ENCODE data around the gene ABCA6.

The ABCA6 gene

DNA sequence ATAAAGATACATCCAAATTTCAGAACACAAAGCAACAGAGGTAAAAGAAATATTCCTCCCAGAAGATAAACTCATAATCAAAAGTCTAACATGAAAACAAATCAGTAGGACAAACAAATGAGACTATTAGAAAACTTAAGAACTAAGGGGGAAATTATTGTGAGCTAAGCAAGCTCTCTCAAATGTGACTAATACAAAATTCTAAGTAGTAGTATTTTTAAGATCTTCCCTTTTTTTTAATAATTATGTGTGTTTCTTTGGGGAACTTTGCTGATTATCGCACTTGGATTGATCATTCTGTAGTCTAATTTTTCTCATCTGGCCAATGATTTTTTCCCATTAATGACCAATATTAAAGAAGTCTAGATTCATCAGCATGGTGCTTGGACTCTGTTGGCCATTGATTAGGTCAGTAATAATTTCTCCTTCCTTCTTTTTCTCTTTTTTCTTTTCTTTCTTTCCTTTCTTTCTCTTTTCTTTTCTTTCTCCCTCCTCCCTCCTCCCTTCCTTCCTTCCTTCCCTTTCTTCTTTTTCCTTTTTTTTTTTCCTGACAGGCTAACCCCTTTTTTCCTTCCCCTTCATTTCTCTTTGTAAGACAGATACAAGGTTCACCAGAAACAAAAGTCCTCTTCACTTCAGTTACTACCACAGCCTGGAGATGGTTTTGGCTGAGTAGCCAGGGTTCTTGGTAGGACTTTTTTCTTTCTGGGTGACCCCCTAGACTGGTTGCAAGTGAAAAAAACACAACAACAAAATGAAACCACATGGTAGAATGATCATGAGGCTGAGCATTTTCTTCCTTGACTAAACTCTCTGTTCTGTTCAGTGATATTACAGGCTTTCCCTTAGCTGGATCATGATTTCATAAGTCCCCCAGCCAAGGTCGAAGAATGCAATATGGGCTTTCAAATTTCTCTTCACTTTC is 2.9 kb upstream of the ABCA6 start:
- Mint-ChIP-seq H3K27me3 (ENCODE audit: low read depth, poor library complexity) (peaks cover 12% of the 10 kb centered on the region), H3K4me1 (peaks cover 6% of the 10 kb centered on the region), H3K36me3 (ENCODE audit: low read depth) (no peaks in the 10 kb centered on the region), H3K27ac (no peak overlapping the region), H3K9me3 (no peaks in the 10 kb centered on the region), H3K4me3 (no peak overlapping the region)
- TF ChIP-seq, protein P1, sequence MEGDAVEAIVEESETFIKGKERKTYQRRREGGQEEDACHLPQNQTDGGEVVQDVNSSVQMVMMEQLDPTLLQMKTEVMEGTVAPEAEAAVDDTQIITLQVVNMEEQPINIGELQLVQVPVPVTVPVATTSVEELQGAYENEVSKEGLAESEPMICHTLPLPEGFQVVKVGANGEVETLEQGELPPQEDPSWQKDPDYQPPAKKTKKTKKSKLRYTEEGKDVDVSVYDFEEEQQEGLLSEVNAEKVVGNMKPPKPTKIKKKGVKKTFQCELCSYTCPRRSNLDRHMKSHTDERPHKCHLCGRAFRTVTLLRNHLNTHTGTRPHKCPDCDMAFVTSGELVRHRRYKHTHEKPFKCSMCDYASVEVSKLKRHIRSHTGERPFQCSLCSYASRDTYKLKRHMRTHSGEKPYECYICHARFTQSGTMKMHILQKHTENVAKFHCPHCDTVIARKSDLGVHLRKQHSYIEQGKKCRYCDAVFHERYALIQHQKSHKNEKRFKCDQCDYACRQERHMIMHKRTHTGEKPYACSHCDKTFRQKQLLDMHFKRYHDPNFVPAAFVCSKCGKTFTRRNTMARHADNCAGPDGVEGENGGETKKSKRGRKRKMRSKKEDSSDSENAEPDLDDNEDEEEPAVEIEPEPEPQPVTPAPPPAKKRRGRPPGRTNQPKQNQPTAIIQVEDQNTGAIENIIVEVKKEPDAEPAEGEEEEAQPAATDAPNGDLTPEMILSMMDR (IDR thresholded peaks at IDR 0.05): no peak
- no peak for DNase-seq

DNA sequence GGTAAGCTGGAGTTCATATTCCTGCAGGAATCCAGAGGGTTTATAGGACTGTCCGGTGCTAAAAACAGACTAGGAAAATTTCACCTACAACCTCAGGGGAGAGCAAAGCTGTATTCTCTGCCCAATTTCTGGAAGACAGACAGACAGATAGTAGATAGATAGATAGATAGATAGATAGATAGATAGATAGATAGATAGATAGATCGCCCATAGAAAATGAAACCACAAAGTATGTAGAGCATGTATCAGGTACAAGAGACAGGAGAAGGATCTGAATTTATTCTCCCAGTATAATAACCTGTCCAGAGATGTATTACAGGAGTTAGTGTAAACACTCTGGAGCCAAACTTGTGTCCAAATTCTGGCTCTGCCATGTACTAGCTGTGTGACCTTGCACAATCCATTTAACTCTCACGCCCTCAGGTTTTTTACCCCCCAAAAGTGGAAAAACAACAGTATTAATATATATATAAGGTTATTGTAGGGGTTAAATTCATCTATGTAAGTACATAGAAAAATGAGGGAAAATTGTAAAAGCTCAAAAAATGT is 2.1 kb upstream of the ABCA6 start:
- Mint-ChIP-seq H3K36me3 (ENCODE audit: low read depth) (no peaks in the 10 kb centered on the region), H3K27ac (no peak overlapping the region), H3K27me3 (ENCODE audit: low read depth, poor library complexity) (peaks cover 12% of the 10 kb centered on the region), H3K9me3 (no peaks in the 10 kb centered on the region), H3K4me1 (peaks cover 6% of the 10 kb centered on the region), H3K4me3 (no peak overlapping the region)
- DNase-seq: no peak
- TF ChIP-seq, protein P1 (IDR thresholded peaks at IDR 0.05): no peak

DNA sequence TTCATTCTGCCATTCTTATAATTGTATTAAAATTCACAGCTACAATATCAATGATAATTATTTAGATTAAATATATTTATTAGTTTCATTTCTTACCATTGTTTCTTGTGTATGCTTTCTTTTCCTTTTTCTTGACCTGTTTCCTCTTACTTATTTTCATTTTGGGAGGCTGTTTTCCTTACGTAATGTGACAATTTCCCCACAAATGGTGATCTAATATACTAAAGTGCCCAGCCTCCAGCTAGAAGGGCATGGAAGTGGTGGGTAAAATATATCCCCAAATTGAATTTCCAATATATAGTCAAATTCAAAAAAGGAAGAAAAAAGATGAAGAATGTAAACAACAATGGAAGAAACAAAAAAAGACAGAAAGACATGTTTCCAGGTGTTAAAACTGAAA is 1.5 kb upstream of the ABCA6 start:
- TF ChIP-seq, protein P1 (IDR thresholded peaks at IDR 0.05): no peak
- H3K4me1 Mint-ChIP-seq: peaks cover 6% of the 10 kb centered on the region
- H3K27ac Mint-ChIP-seq: no peak overlapping the region
- no peaks in the 10 kb centered on the region for H3K36me3 Mint-ChIP-seq (ENCODE audit: low read depth)
- peaks cover 12% of the 10 kb centered on the region for H3K27me3 Mint-ChIP-seq (ENCODE audit: low read depth, poor library complexity)
- no peak overlapping the region for H3K4me3 Mint-ChIP-seq
- no peak for DNase-seq
- H3K9me3 Mint-ChIP-seq: no peaks in the 10 kb centered on the region

DNA sequence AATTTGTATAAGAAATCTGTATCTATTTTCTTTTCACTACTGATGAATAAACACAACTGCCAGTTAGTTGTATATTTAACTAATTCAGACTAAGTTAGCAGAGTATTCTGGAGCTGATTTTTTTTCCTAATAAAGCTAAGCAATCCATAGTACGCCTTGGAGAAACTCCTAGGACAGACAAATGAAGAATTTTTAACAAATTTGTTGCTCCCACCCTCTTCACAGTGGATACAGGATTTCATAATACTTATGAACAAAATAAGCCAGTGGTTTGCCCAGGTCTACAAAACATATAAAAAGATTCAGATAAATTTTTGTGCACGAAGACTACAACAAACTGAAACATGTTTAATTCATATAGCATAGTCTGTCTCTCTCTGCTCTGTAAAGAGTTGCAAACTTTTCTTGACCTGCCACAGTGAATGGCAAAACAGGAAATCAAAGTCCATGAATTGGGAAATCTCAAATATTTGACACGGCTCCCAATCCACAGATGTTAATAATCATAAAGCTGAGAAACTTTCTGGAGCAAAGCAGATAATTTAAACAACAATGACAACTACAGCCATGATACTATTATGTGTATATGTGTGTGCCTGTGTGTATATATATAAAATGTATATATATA is 594 bp upstream of the ABCA6 start:
- TF ChIP-seq, protein P1 (IDR thresholded peaks at IDR 0.05): no peak
- no peak overlapping the region for H3K27ac Mint-ChIP-seq

DNA sequence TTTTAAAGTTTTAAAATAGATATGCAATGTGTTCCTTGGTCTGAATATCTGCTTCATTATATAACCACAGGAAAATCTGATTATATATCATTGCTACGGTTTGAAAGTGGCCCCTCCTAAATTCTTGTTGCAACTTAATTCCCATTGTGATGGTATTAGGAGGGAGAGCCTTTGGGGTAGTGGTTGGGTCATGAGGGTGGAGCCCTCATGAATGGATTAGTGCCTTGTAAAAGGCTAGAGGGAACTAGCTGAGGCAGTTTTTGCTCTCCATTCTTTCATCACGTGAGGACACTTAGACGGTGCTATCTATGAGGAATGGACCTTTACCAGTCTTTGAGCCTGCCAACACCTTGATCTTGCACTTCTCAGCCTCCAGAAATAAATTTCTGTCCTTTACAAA is 7.6 kb downstream of the ABCA6 start:
- no peaks in the 10 kb centered on the region for H3K36me3 Mint-ChIP-seq (ENCODE audit: low read depth)
- TF ChIP-seq, protein P1 (IDR thresholded peaks at IDR 0.05): no peak
- H3K4me1 Mint-ChIP-seq: no peaks in the 10 kb centered on the region
- H3K9me3 Mint-ChIP-seq: peaks cover 7% of the 10 kb centered on the region
- DNase-seq: no peak
- no peak overlapping the region for H3K27ac Mint-ChIP-seq
- no peak overlapping the region for H3K4me3 Mint-ChIP-seq
- no peaks in the 10 kb centered on the region for H3K27me3 Mint-ChIP-seq (ENCODE audit: low read depth, poor library complexity)

More for the DNA sequence above, 594 bp upstream of the ABCA6 start:
- peaks cover 2% of the 10 kb centered on the region for H3K4me1 Mint-ChIP-seq
- peaks cover 12% of the 10 kb centered on the region for H3K27me3 Mint-ChIP-seq (ENCODE audit: low read depth, poor library complexity)
- DNase-seq: no peak
- no peak overlapping the region for H3K4me3 Mint-ChIP-seq
- H3K9me3 Mint-ChIP-seq: peaks cover 3% of the 10 kb centered on the region
- H3K36me3 Mint-ChIP-seq (ENCODE audit: low read depth): no peaks in the 10 kb centered on the region

All from nephron progenitor cell (in vitro differentiated cells).